Endothelial cell of umbilical vein (primary cell): ENCODE results near the gene FGF5.

Source experiments
- EZH2 ChIP-seq: IDR thresholded peaks from 2 replicates; pipeline ENCODE4 v1.6.1; 2012; ENCODE audit warnings: borderline replicate concordance, low read depth, mild to moderate bottlenecking, moderate library complexity, low read length, inconsistent platforms; ENCODE audit not compliant: severe bottlenecking
- FOS ChIP-seq: IDR thresholded peaks from 2 replicates; pipeline ENCODE4 v1.6.1; 2011; ENCODE audit warnings: mild to moderate bottlenecking, low read length, moderate library complexity, borderline replicate concordance; ENCODE audit not compliant: insufficient read depth
- JUN ChIP-seq: IDR thresholded peaks from 2 replicates; pipeline ENCODE4 v1.6.1; 2011; ENCODE audit warnings: borderline replicate concordance, low read depth; ENCODE audit not compliant: insufficient read length, insufficient read depth
- MYC ChIP-seq: IDR thresholded peaks from one replicate; pipeline ENCODE4 v1.6.1; 2011; ENCODE audit warnings: mild to moderate bottlenecking, low read depth, low read length
- POLR2A ChIP-seq: IDR thresholded peaks from 2 replicates; pipeline ENCODE4 v1.6.1; 2012; ENCODE audit warnings: low read depth, mild to moderate bottlenecking, control low read depth, low read length
- POLR2AphosphoS5 ChIP-seq: IDR thresholded peaks from 2 replicates; pipeline ENCODE4 v1.6.1; 2012; ENCODE audit warnings: low read depth, mild to moderate bottlenecking, control low read depth, low read length, moderate library complexity; ENCODE audit not compliant: insufficient read depth
- TF ChIP-seq, protein P1 (sequence below), 2 donors: IDR thresholded peaks; 1 replicate in 1 of 2; 2 replicates in 1 of 2; pipeline ENCODE4 v1.5.1; 2011; ENCODE audit warnings: low read length in 2 of 2, mild to moderate bottlenecking in 2 of 2, moderate library complexity in 2 of 2, control low read depth in 1 of 2, inconsistent platforms in 1 of 2, low read depth in 1 of 2; ENCODE audit not compliant: insufficient read depth in 1 of 2; ENCODE audit errors: extremely low read depth in 1 of 2
- TF ChIP-seq, protein P2 (sequence below): IDR thresholded peaks from 2 replicates; pipeline ENCODE4 v1.6.1; 2011; ENCODE audit not compliant: insufficient read depth, insufficient read length

DNA sequence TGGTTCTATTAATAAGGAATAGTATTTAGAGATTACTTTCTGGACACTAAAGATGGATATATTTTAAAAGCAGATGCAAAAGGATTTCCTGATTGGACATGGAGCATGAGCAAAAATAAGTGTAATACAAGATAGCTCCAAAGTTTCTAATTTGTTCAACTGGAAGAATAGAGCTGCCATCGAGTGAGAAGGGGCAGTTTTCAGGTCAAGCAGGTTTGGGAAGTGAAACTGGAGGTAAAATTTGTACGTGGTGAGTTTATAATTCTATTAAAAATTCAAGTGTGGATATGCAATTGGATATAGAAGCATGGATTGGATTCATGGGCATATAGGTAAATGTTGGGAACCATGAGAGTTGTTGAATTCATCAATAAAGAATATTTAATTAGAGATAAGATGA is 37.3 kb upstream of the FGF5 start:
- TF ChIP-seq, protein P1, sequence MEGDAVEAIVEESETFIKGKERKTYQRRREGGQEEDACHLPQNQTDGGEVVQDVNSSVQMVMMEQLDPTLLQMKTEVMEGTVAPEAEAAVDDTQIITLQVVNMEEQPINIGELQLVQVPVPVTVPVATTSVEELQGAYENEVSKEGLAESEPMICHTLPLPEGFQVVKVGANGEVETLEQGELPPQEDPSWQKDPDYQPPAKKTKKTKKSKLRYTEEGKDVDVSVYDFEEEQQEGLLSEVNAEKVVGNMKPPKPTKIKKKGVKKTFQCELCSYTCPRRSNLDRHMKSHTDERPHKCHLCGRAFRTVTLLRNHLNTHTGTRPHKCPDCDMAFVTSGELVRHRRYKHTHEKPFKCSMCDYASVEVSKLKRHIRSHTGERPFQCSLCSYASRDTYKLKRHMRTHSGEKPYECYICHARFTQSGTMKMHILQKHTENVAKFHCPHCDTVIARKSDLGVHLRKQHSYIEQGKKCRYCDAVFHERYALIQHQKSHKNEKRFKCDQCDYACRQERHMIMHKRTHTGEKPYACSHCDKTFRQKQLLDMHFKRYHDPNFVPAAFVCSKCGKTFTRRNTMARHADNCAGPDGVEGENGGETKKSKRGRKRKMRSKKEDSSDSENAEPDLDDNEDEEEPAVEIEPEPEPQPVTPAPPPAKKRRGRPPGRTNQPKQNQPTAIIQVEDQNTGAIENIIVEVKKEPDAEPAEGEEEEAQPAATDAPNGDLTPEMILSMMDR (IDR thresholded peaks at IDR 0.05; ENCODE audit: extremely low read depth in 1 of 2, insufficient read depth in 1 of 2, low read depth in 1 of 2, low read length in 2 of 2), result no peak
- no peak for TF ChIP-seq POLR2A
- TF ChIP-seq EZH2, result no peak
- TF ChIP-seq POLR2AphosphoS5, result no peak
- TF ChIP-seq, protein P2, sequence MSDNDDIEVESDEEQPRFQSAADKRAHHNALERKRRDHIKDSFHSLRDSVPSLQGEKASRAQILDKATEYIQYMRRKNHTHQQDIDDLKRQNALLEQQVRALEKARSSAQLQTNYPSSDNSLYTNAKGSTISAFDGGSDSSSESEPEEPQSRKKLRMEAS, result no peak
- TF ChIP-seq MYC, result no peak
- TF ChIP-seq JUN, result no peak
- no peak for TF ChIP-seq FOS
